Prostate gland (tissue), 2 donors: Measurements from ENCODE around the gene PAX5.

Source experiments
- POLR2A ChIP-seq: fragments of 450-650 bp; IDR thresholded peaks from one replicate; pipeline ENCODE4 v1.6.1; 2016; ENCODE audit warnings: antibody characterized with exemption, mild to moderate bottlenecking
- POLR2AphosphoS5 ChIP-seq: sonication (generic); formaldehyde crosslinking; IDR thresholded peaks from one replicate; pipeline ENCODE4 v1.6.1; 2017; ENCODE audit warnings: antibody characterized with exemption
- TF ChIP-seq, protein P1 (sequence below), 4 experiments: fragments of 200-600 bp in 2 of 4; fragments of 450-650 bp in 2 of 4; sonication (generic) in 2 of 4; IDR thresholded peaks; 1 replicate in 3 of 4; 2 replicates in 1 of 4; pipeline ENCODE4 v1.5.1; 2016 to 2019; ENCODE audit warnings: antibody characterized with exemption in 4 of 4, mild to moderate bottlenecking in 2 of 4, moderate library complexity in 2 of 4

DNA sequence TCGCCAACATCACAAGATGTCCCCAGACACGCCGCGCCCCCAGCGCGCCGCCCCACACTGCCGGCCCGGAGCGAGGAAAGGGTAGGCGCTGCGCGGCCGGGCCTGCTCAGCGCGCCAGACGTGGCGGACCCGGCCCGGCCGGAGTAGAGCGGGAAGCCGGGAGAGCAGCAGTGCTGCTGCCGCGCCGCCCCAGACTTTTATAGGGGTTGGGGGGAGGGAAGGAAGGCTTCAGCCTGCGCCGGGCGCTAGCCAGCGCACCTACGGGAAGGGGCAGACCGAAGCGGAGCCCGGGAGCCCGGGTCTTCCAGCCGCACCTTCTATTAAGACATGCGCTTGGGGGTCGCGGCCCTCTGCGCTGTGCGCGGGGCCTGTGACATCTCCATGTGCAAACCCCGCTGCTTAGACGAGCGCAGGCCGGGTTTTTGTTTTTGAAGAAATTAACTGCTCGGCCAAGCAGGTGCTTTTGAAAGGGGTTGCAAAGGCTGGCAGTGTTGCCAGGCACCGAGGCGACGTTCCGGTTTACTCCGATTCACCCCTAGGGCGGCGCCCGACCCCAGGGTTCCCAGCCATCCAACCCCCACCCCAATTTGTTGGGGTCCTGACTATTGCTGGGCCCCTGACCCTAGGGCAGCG lies 353 bp upstream of the PAX5 start:
- TF ChIP-seq, protein P1, sequence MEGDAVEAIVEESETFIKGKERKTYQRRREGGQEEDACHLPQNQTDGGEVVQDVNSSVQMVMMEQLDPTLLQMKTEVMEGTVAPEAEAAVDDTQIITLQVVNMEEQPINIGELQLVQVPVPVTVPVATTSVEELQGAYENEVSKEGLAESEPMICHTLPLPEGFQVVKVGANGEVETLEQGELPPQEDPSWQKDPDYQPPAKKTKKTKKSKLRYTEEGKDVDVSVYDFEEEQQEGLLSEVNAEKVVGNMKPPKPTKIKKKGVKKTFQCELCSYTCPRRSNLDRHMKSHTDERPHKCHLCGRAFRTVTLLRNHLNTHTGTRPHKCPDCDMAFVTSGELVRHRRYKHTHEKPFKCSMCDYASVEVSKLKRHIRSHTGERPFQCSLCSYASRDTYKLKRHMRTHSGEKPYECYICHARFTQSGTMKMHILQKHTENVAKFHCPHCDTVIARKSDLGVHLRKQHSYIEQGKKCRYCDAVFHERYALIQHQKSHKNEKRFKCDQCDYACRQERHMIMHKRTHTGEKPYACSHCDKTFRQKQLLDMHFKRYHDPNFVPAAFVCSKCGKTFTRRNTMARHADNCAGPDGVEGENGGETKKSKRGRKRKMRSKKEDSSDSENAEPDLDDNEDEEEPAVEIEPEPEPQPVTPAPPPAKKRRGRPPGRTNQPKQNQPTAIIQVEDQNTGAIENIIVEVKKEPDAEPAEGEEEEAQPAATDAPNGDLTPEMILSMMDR (IDR thresholded peaks at IDR 0.05) = no peak
- TF ChIP-seq POLR2AphosphoS5 (peak; percentile 26), POLR2A (no peak)
